ENCODE data around the gene LY6G6D. TPM values are rescaled to one million over a fixed set of nuclear protein-coding genes. Genes with fewer than 3 reads are reported as not detected.

Gene LY6G6D
- total and polyA plus RNA-seq, 2 of the 13 experiments (the other 11 are each of a cell fraction or from before 2014, with no cell fraction given), result not detected

DNA sequence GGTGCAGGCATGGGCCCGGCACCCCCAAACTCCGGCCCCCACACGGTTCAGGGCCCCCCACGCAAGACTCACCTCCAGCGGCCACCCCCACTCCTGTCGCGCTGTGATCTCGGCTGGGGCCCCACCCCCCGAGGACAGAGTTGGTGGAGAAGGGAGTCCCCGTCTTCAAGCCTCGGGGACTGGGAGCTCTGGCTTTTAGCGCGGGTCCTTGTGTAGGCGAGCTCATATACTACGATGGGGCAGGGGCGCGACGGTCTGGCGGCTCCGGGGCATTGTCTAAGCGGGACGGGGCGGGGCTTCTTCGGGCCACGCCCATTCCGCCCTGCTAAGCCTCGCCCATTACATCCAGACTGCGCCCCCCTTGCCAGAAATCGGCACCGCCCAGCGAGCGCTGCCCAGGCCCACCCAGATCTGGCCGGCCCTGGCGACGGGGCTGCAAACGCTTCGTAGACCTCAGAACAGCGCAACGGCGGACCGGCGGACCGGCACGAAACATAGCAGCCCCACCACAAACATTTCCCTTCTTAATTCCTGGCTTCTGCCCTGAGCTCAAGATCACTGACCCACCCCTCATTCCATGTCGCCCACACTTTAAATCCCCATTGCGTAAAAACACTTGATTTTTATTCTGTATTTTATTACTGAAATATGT is 15.0 kb downstream of the LY6G6D start (continued):
- TF ChIP-seq, protein P1, sequence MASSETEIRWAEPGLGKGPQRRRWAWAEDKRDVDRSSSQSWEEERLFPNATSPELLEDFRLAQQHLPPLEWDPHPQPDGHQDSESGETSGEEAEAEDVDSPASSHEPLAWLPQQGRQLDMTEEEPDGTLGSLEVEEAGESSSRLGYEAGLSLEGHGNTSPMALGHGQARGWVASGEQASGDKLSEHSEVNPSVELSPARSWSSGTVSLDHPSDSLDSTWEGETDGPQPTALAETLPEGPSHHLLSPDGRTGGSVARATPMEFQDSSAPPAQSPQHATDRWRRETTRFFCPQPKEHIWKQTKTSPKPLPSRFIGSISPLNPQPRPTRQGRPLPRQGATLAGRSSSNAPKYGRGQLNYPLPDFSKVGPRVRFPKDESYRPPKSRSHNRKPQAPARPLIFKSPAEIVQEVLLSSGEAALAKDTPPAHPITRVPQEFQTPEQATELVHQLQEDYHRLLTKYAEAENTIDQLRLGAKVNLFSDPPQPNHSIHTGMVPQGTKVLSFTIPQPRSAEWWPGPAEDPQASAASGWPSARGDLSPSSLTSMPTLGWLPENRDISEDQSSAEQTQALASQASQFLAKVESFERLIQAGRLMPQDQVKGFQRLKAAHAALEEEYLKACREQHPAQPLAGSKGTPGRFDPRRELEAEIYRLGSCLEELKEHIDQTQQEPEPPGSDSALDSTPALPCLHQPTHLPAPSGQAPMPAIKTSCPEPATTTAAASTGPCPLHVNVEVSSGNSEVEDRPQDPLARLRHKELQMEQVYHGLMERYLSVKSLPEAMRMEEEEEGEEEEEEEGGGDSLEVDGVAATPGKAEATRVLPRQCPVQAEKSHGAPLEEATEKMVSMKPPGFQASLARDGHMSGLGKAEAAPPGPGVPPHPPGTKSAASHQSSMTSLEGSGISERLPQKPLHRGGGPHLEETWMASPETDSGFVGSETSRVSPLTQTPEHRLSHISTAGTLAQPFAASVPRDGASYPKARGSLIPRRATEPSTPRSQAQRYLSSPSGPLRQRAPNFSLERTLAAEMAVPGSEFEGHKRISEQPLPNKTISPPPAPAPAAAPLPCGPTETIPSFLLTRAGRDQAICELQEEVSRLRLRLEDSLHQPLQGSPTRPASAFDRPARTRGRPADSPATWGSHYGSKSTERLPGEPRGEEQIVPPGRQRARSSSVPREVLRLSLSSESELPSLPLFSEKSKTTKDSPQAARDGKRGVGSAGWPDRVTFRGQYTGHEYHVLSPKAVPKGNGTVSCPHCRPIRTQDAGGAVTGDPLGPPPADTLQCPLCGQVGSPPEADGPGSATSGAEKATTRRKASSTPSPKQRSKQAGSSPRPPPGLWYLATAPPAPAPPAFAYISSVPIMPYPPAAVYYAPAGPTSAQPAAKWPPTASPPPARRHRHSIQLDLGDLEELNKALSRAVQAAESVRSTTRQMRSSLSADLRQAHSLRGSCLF (CRISPR knock-in tag; IDR thresholded peaks at IDR 0.05; ENCODE audit: borderline replicate concordance), result no peak
- TF ChIP-seq, protein P2, sequence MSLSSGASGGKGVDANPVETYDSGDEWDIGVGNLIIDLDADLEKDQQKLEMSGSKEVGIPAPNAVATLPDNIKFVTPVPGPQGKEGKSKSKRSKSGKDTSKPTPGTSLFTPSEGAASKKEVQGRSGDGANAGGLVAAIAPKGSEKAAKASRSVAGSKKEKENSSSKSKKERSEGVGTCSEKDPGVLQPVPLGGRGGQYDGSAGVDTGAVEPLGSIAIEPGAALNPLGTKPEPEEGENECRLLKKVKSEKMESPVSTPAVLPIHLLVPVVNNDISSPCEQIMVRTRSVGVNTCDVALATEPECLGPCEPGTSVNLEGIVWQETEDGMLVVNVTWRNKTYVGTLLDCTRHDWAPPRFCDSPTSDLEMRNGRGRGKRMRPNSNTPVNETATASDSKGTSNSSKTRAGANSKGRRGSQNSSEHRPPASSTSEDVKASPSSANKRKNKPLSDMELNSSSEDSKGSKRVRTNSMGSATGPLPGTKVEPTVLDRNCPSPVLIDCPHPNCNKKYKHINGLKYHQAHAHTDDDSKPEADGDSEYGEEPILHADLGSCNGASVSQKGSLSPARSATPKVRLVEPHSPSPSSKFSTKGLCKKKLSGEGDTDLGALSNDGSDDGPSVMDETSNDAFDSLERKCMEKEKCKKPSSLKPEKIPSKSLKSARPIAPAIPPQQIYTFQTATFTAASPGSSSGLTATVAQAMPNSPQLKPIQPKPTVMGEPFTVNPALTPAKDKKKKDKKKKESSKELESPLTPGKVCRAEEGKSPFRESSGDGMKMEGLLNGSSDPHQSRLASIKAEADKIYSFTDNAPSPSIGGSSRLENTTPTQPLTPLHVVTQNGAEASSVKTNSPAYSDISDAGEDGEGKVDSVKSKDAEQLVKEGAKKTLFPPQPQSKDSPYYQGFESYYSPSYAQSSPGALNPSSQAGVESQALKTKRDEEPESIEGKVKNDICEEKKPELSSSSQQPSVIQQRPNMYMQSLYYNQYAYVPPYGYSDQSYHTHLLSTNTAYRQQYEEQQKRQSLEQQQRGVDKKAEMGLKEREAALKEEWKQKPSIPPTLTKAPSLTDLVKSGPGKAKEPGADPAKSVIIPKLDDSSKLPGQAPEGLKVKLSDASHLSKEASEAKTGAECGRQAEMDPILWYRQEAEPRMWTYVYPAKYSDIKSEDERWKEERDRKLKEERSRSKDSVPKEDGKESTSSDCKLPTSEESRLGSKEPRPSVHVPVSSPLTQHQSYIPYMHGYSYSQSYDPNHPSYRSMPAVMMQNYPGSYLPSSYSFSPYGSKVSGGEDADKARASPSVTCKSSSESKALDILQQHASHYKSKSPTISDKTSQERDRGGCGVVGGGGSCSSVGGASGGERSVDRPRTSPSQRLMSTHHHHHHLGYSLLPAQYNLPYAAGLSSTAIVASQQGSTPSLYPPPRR (CRISPR knock-in tag; IDR thresholded peaks at IDR 0.05; ENCODE audit: borderline replicate concordance), result no peak; the same call in 1 of the 2 replicates

All from HepG2 (cell line).